ENCODE measurements around the gene AFAP1L2.

The AFAP1L2 gene

DNA sequence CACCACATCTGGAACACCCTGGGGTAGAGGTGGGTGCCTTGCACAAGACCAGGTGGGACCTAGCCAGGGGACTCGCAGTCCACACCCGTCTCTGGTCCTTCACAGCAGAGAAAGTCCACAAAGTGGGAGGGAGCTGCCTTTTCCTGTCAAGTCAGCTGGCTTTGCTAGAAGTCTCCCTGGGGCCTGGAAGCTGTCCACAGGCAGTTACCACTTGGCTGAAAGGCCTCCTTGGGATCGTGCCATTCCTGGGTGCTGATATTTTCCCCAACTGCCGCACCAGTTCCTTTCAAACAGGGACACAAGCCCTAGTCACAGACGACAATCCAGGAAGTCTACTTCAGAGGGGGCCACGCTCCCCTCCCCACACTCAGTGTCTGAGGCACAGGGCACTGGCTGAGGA is 75.4 kb downstream of the AFAP1L2 start:
- H3K9ac ChIP-seq (ENCODE audit: low read depth, low read length), result no peak overlapping the region
- H3K36me3 ChIP-seq (ENCODE audit: insufficient read depth, low read length), result no peaks in the 10 kb centered on the region
- no peaks in the 10 kb centered on the region for H3K79me2 ChIP-seq (ENCODE audit: insufficient read depth, low read length)
- no peak for DNase-seq
- peaks cover 5% of the 10 kb centered on the region; the same call in 1 of the 2 replicates for H4K20me1 ChIP-seq (ENCODE audit: insufficient read depth, low read length)
- H3K4me1 ChIP-seq (ENCODE audit: insufficient read depth, low read length), result no peaks in the 10 kb centered on the region
- no peak overlapping the region for H3K4me2 ChIP-seq (ENCODE audit: insufficient read depth, low read length)
- peaks cover 12% of the 10 kb centered on the region for H3K27me3 ChIP-seq (ENCODE audit: insufficient read depth, low read length, poor library complexity)
- no peak overlapping the region for H3K27ac ChIP-seq (ENCODE audit: low read length)
- TF ChIP-seq EZH2 (IDR thresholded peaks at IDR 0.05; ENCODE audit: borderline replicate concordance, low read depth, low read length, severe bottlenecking), result no peak
- TF ChIP-seq, protein P1, sequence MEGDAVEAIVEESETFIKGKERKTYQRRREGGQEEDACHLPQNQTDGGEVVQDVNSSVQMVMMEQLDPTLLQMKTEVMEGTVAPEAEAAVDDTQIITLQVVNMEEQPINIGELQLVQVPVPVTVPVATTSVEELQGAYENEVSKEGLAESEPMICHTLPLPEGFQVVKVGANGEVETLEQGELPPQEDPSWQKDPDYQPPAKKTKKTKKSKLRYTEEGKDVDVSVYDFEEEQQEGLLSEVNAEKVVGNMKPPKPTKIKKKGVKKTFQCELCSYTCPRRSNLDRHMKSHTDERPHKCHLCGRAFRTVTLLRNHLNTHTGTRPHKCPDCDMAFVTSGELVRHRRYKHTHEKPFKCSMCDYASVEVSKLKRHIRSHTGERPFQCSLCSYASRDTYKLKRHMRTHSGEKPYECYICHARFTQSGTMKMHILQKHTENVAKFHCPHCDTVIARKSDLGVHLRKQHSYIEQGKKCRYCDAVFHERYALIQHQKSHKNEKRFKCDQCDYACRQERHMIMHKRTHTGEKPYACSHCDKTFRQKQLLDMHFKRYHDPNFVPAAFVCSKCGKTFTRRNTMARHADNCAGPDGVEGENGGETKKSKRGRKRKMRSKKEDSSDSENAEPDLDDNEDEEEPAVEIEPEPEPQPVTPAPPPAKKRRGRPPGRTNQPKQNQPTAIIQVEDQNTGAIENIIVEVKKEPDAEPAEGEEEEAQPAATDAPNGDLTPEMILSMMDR (IDR thresholded peaks at IDR 0.05; ENCODE audit: borderline replicate concordance, extremely low read depth, low read length, poor library complexity, severe bottlenecking), result no peak
- no peak overlapping the region for H2AFZ ChIP-seq (ENCODE audit: low read depth, low read length)
- H3K9me3 ChIP-seq (ENCODE audit: insufficient read depth, low read length, severe bottlenecking), result no peaks in the 10 kb centered on the region
- H3K4me3 ChIP-seq (ENCODE audit: low read depth in 1 of 2, low read length in 2 of 2), result no peak overlapping the region
- no peak for ATAC-seq (ENCODE audit: insufficient read depth, low read depth)

DNA sequence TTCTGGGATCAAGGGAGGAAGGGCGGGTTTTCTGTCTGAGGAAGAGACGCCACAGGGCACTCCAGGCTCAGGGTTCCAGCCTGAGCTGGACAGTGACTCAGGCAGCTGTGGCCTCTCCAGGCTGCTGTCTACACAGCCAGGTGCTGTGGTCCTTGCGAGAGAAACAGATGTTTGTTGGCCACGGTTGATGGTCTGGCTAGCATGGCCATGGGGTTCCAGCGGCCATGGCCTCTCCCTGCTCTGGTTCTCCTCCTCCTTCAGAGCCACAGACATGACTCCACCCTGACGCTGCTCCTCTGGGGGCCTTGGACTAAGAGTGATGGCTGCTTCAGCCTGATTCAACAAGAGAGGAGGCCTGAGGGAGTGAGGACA is 75.9 kb downstream of the AFAP1L2 start:
- Histone ChIP-seq H3K27me3 (ENCODE audit: insufficient read depth, low read length, poor library complexity) (peaks cover 12% of the 10 kb centered on the region), H2AFZ (ENCODE audit: low read depth, low read length) (no peak overlapping the region), H3K9ac (ENCODE audit: low read depth, low read length) (no peak overlapping the region), H3K27ac (ENCODE audit: low read length) (no peak overlapping the region), H4K20me1 (ENCODE audit: insufficient read depth, low read length) (peaks cover 5% of the 10 kb centered on the region; the same call in 1 of the 2 replicates), H3K79me2 (ENCODE audit: insufficient read depth, low read length) (no peaks in the 10 kb centered on the region), H3K4me3 (ENCODE audit: low read depth in 1 of 2, low read length in 2 of 2) (no peak overlapping the region), H3K4me2 (ENCODE audit: insufficient read depth, low read length) (no peak overlapping the region), H3K36me3 (ENCODE audit: insufficient read depth, low read length) (no peaks in the 10 kb centered on the region), H3K4me1 (ENCODE audit: insufficient read depth, low read length) (no peaks in the 10 kb centered on the region), H3K9me3 (ENCODE audit: insufficient read depth, low read length, severe bottlenecking) (no peaks in the 10 kb centered on the region)
- TF ChIP-seq EZH2 (IDR thresholded peaks at IDR 0.05; ENCODE audit: borderline replicate concordance, low read depth, low read length, severe bottlenecking), result no peak
- TF ChIP-seq, protein P1 (IDR thresholded peaks at IDR 0.05; ENCODE audit: borderline replicate concordance, extremely low read depth, low read length, poor library complexity, severe bottlenecking), result no peak
- ATAC-seq (ENCODE audit: insufficient read depth, low read depth), result no peak
- DNase-seq, result no peak

DNA sequence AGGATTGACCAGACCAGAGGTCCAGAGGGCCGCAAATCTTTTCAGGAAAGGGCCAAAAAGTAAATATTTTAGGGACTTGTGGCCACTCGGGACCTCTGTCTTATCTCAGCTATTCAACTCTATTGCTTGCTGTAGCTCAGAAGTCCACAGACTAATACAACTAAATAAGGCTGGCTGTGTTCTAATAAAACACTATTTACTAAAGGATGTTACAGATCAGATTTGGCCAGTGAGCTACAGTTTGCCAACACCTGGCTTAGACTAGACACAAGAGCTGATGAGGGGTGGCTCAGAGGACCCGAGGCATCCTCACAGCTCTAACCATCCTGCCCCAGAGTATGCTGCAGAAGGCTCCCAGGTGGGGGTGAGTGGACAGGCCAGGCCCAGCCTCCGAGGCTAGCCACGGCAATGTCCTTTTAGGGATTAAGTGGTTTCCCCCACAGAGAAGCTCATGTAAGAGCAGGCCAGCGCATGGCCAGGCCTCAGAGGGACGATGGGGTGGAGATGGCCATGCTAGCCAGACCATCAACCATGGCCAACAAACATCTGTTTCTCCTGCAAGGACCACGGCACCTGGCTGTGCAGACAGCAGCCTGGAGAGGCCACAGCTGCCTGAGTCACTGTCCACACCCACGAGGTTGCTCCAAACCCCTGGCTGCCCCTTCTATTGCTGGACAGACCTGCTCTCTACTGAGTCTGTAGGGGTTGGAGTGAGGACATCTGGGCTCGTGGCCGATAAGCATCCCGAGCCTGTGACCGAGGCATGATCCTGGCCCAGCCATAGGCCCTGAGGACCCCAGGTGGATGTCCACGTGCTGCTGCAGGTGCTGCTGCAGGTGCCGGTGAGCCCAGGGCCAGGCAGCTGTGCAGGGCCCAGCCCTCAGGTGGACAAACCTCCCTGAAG is 76.5 kb downstream of the AFAP1L2 start:
- Histone ChIP-seq H3K9me3 (ENCODE audit: insufficient read depth, low read length, severe bottlenecking) (no peaks in the 10 kb centered on the region), H3K4me2 (ENCODE audit: insufficient read depth, low read length) (no peak overlapping the region), H2AFZ (ENCODE audit: low read depth, low read length) (no peak overlapping the region), H3K4me3 (ENCODE audit: low read depth in 1 of 2, low read length in 2 of 2) (no peak overlapping the region), H3K79me2 (ENCODE audit: insufficient read depth, low read length) (no peaks in the 10 kb centered on the region), H3K4me1 (ENCODE audit: insufficient read depth, low read length) (no peaks in the 10 kb centered on the region), H3K27me3 (ENCODE audit: insufficient read depth, low read length, poor library complexity) (peaks cover 12% of the 10 kb centered on the region), H3K36me3 (ENCODE audit: insufficient read depth, low read length) (no peaks in the 10 kb centered on the region), H3K27ac (ENCODE audit: low read length) (no peak overlapping the region), H3K9ac (ENCODE audit: low read depth, low read length) (no peak overlapping the region), H4K20me1 (ENCODE audit: insufficient read depth, low read length) (peaks cover 5% of the 10 kb centered on the region; the same call in 1 of the 2 replicates)
- ATAC-seq (ENCODE audit: insufficient read depth, low read depth) (no peak), DNase-seq (no peak)
- TF ChIP-seq, protein P1 (IDR thresholded peaks at IDR 0.05; ENCODE audit: borderline replicate concordance, extremely low read depth, low read length, poor library complexity, severe bottlenecking), result no peak
- no peak for TF ChIP-seq EZH2 (IDR thresholded peaks at IDR 0.05; ENCODE audit: borderline replicate concordance, low read depth, low read length, severe bottlenecking)

Data from DND-41 (cell line).